Left hindlimb (tissue), 1 donor: ENCODE measurements around the gene HOXB8.

ENCODE experiments used
- DNase-seq: peaks from one replicate; pipeline ENCODE4 v3.0.0-alpha.2; 2018

HOXB8 gene

DNA sequence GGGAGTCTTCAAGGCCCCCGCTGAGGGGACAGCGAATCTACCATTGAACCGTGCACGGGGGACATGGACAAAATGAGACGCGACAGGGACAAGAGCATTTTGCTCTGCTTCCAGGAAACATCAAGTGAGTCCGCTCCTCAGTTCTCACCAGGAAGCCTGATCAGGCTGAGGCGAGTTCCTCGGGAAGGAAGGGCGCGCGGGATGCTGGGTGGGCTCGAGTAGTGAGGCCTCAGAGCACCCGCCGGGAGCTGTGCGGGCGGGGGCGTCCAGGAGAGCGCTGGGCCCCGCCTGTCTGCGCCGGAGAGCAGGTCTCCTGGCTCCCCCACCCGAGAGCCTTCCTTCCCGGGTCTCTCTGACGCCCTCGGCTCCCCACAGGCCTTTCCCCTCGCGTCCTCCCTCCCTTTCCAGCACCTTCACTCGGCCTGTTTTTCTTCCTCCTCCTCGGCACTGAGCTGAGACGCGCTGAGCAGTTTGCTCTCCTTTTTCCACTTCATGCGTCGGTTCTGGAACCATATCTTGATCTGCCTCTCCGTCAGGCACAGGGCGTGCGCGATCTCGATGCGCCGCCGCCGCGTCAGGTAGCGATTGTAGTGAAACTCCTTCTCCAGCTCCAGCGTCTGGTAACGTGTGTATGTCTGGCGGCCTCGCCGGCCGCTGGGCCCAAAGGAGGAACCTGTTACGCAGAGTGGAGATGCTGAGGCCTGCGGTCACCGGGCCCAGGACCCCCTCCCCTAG lies 18.9 kb downstream of the HOXB8 start:
- DNase-seq = no peak

- DNase-seq = no peak
Measured at GRCh38 chr17:48595278-48595999, 19.7 kb downstream of the HOXB8 start.

- DNase-seq = no peak
Measured at GRCh38 chr17:48594538-48595277, 20.4 kb downstream of the HOXB8 start.

GRCh38 chr17:48593840-48594537 lies 21.1 kb downstream of the HOXB8 start:
- peak; percentile 77 for DNase-seq

DNA sequence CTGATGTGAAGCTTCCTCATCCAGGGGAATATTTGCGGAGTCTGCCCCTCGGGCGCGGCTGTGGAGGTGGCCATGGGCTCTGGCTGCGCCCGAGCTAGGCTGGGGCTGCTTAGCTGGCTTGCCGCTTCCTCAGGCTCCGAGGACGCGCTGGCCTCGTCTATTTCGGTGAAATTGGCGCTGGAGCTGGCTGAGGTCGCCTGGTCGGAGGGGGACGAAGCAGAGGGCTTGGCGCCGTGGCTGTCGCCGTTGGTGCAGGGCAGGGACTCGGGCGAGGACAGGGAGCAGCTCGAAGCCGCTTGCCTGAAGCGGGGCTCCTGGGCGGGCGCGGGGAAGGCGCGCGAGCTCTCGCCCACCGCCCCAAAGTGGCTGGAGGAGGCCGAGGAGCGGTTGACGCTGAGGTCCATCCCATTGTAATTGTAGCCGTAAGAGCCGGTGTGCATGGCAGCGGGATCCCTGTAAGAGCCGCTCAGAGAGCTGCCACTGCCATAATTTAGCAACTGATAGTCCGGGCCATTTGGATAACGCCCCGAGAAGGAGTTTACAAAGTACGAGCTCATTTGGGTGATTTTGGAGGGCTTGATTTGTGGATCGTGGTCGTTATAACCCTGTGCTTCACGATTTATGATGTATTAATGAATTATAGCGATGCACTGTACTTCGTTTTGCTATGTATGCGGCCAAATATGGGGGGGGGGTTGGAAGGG lies 21.8 kb downstream of the HOXB8 start, which contains the start of gene HOXB5:
TSS of gene HOXB5 (minus strand) at position 654 of the 704 bp plus-strand sequence. CDS start at position 557, 97 bp downstream.
- DNase-seq = no peak

- DNase-seq = no peak
Measured at GRCh38 chr17:48592577-48592976, 22.5 kb downstream of the HOXB8 start.

- no peak for DNase-seq
Measured at GRCh38 chr17:48592057-48592514, 23.0 kb downstream of the HOXB8 start.

DNA sequence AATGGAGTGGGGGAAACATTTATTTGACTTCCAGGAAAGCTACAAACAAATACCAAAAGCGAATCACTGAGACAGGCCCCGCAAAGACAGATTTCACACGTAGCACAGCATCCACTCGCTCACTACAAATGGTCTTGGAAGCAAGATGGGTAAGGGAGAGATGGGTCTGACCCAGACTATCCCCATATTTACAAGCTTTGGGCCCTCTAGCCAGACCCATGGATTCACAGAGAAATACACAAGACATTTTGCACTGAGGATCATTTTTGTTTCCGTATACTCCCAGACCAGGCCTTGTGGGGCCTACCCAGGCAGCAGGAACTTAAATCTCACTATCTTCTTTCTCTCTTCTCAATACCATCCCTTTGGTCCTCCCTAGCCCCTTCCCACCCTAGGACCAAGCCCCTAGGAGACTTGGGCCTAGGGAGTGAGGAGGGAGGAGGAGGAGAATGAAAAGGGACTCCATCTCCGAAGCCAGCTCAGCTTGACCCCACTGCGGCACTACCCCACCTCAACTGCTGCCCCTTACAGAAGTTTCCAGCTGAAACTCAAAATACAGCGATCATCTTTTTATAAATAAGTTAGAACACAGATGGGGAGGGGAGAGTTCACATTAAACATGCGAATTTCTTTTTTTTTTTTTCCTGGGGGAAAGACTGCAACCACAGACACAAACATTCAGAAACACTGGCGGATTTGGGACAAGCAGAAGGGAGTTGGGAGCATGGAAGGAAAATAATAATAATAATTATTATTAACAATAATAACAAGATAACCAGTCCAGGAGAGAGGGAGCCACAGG lies 23.6 kb downstream of the HOXB8 start:
- DNase-seq = no peak

- no peak for DNase-seq
Measured at GRCh38 chr17:48590607-48591161, 24.4 kb downstream of the HOXB8 start.

GRCh38 chr17:48589831-48590606 lies 25.1 kb downstream of the HOXB8 start, which contains the start of gene HOXB3:
HOXB3 (minus strand) TSS chr17:48590241; CDS start chr17:48552474, 37,767 bp downstream.
- no peak for DNase-seq

GRCh38 chr17:48589060-48589830 lies 25.8 kb downstream of the HOXB8 start:
- DNase-seq = no peak

DNA sequence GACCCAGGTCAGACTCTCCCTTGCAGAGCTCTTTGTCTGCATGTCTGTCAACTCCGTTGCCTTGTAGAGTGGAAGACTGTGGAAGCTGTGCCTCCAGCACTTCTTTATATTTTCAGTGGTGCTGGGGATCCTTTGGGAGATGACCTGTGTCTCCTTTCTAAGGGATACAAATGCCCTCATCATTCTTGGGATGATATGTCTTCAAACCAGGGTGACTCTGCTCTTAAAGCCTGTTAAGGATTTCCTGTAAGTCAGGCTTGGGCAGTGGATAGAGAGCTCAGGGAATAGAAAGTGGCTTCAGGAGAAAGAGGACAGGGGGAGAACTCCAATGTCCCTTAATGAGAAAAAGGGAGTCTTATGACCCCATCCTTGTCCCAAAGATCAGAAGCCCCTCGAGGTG lies 26.6 kb downstream of the HOXB8 start:
- no peak for DNase-seq

DNA sequence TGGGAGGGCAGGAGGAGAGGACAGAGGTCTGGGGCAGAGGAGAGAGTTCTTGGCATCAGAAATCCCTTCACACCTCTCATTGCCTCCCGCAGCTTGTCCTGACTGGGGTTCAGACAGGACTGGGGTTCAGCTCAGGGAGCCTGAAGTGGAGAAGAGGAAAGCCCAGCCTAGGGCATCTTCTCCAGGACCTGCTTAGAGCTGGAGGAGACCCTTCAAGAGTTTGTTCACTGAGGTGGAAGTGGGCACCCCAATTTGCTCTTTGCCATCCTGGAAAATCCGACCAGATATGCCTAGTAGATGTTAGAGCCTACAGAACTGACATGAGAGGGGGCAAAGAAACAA lies 27.0 kb downstream of the HOXB8 start:
- DNase-seq = no peak

GRCh38 chr17:48587276-48588073 lies 27.6 kb downstream of the HOXB8 start:
- DNase-seq = no peak

DNA sequence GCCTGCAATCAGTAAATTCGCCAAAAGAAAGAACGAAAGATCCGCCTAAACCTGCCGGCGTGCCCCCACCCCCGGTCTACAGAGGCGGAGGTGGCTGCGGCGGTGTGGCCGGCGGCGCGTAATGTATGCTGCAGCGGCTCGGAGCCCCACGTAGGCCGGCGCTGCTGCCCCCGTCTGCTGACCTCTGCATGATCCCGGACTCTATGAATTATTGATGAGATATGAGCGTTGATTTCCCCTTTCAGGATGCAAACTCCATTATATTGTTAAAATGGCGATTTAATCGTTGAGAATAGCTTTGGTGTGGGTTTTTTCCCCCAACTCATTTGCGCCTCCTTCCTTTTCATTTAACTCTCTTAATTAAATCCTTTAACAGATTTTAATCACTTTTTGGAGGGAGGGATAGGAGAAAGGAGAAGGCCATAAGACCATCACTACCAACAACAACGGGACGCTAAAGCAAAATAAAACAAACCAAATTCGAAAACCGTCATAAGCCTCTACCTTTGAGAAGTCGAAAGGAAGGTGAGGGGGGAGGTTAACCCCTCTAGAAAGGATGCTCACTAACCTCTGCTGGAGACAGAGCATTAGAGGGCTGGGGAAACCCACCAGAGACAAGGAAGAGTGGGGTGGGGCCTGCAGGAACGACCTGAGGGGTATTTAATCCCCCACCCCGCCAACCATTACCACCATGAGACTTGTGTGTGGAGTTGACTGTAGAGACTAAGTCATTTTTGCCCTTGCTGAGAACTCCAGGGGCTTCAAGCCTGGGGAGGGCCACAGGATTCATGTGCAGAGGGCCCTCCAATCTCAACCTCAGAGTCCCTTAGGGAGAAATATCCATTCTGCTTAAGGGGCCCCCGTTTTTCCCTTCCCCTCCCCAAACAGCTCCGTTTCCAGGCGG lies 28.5 kb downstream of the HOXB8 start:
- DNase-seq = no peak

- no peak for DNase-seq
Measured at GRCh38 chr17:48584223-48584741, 30.8 kb downstream of the HOXB8 start.

- no peak for DNase-seq
Measured at GRCh38 chr17:48583708-48584222, 31.3 kb downstream of the HOXB8 start.
